Stromal cell of bone marrow (primary cell): Measurements from ENCODE around the gene SPTBN5.

Experiments
- DNase-seq: peaks from one replicate; pipeline ENCODE4 v3.0.0-alpha.2; 2012; ENCODE audit warnings: low read depth

Gene SPTBN5

DNA sequence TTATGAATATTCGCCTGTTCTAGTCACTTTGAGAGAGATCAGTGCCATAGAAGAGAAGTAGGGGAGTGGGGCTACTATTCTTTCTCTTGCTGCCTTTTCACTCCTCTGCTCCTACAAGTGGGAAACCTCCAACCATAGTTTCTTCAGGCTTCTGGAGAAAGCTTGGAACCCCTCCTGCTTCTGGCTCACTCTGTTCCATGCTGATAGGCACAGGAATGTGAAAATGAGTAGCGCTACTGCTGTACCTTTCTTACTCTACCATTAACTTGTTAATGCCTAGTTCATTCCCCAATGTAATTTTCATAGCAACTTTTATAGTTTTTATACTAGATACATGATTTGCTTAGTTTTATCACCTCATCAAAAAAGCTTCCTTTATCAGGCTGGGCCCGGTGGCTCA is 92.7 kb downstream of the SPTBN5 start:
- DNase-seq, result no peak

DNA sequence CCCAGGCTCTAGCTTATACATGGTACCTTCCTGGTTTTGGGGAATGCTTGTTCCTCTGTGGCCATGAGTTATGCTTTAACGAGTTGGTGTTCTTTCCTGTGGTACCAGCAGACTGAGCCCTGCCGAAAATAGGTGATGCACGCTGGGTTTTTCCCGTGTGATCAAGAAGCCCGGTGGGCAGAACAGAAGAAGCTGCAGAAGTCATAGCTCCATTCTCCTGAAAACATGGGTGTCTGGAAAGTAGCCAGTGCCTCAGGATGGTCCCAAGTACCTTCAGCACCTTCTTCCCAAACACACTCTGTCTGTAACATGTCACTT is 94.4 kb downstream of the SPTBN5 start:
- DNase-seq, result no peak

DNA sequence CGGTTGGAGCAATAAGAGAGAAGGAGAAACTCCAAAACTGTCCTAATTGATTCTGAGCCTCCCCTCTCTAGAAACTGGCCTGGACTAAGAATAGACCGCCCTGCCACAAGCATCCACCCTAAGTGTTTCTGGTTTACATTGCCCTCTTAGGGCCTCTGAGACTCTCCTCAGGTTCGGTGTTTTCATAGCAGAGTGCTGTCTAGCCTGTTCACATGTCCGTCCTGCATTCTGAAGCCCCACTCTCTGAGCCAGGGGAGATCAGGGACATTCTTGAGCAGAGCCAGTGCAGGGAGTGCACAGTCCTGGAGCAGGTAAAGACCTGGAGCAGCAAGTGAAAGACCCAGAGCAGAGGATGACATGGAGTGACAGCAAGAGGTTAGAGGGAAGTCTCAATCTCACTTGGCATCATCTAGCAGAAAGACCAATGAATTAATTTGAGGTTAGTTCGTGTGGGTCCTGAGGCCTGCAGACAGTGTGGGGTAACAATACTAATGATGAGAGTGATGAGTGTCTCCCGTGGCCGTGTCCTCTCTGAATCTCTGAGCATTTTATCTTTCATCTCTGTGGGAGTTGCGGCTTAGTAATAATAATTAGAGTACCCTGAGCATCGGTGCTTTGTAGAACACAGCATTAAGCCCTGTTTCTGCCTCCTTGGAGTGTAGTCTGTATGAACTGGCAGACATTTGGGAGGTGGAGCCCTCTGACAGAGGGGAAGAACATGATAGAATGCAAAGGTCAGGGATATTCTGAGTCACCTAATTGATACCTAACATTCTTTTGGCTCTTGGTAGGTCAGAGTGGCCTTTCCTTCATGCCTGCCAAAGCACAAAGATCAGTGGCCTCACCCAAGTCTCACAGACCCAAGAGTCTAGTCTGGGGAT is 95.0 kb downstream of the SPTBN5 start:
- DNase-seq, result no peak
